GM12864 (cell line): ENCODE results near the gene TNFSF4.

Experiments used
- DNase-seq: peaks from one replicate; pipeline ENCODE4 v3.0.0-alpha.2; 2011; ENCODE audit warnings: low read depth
- H3K4me3 ChIP-seq: 2 replicates; pipeline ENCODE4 v1.5.1; 2011; ENCODE audit warnings: mild to moderate bottlenecking, low read depth, low read length, control low read depth
- TF ChIP-seq, protein P1 (sequence below): IDR thresholded peaks from 2 replicates; pipeline ENCODE4 v1.5.1; 2011; ENCODE audit warnings: low read depth, mild to moderate bottlenecking, moderate library complexity, low read length, control low read depth, inconsistent platforms; ENCODE audit errors: missing control alignments

The TNFSF4 gene

GRCh38 chr1:173224280-173224892 is 17.3 kb upstream of the TNFSF4 start:
- no peak overlapping the region for H3K4me3 ChIP-seq
- TF ChIP-seq, protein P1, sequence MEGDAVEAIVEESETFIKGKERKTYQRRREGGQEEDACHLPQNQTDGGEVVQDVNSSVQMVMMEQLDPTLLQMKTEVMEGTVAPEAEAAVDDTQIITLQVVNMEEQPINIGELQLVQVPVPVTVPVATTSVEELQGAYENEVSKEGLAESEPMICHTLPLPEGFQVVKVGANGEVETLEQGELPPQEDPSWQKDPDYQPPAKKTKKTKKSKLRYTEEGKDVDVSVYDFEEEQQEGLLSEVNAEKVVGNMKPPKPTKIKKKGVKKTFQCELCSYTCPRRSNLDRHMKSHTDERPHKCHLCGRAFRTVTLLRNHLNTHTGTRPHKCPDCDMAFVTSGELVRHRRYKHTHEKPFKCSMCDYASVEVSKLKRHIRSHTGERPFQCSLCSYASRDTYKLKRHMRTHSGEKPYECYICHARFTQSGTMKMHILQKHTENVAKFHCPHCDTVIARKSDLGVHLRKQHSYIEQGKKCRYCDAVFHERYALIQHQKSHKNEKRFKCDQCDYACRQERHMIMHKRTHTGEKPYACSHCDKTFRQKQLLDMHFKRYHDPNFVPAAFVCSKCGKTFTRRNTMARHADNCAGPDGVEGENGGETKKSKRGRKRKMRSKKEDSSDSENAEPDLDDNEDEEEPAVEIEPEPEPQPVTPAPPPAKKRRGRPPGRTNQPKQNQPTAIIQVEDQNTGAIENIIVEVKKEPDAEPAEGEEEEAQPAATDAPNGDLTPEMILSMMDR, result no peak
- DNase-seq, result no peak

DNA sequence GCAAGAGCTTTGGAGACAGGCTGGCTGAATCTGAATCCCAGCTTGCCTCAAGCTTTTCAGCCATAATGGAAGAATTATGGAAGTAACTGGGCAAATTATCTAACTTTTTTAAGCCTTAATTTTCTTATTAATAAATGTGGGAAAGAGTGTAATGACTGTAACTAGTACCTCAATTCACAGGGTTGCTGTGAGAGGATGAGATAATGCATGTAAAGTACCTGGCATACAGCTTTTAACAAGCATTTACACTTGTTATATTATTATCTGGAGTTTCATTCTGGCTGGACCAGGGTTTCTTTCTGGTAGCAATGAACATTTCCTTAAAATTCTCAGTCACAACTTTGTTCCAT is 15.9 kb upstream of the TNFSF4 start:
- no peak for DNase-seq
- H3K4me3 ChIP-seq, result no peak overlapping the region
- TF ChIP-seq, protein P1, result no peak

GRCh38 chr1:173222149-173223030 is 15.3 kb upstream of the TNFSF4 start:
- TF ChIP-seq, protein P1, result no peak
- no peak for DNase-seq
- no peak overlapping the region for H3K4me3 ChIP-seq

GRCh38 chr1:173220157-173220556 is 13.0 kb upstream of the TNFSF4 start:
- DNase-seq, result no peak
- TF ChIP-seq, protein P1, result no peak
- H3K4me3 ChIP-seq, result no peak overlapping the region

DNA sequence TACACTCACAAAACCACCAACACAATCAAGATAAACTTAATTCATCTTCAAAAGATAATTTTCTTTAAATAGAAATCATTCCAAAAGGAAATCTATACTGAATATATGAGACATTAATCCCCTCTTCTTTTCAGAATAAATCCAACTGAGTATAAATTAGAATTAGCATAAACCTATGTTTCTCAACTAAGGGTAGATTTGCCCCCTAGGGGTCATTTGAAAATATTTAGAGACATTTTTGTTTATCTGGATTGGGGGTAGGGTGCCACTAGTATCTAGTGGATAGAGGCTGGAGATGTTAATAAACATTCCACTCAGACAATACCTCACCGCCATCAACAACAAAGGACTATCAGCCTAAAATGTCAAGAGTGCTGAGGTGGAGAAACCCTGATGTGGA is 6.5 kb upstream of the TNFSF4 start:
- H3K4me3 ChIP-seq, result no peak overlapping the region
- TF ChIP-seq, protein P1, result no peak
- DNase-seq, result no peak

DNA sequence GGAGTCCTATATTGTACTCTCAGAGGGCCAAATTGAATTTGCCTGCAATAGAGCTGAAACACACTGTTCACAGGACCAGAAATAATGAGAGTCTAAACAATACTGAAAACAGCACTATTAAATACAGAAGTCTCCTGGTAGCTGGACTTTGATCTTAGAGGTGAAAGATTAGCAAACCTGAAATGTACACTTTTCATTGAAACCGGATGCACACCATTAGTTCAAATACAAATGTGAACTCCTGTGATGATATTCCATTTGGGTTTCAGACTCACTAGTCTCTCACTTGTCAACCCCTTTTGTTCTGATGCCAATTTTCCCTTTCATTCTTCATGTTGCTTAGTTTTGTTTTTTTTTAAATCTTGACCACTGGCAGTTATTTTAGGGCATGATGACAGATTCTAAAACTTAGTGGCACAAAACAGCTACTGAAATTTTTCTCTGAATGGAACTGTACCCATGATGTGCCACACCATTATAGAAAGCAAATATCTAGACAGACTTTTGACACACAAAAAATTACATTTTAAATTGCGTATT is 5.9 kb upstream of the TNFSF4 start:
- no peak overlapping the region for H3K4me3 ChIP-seq
- peak; percentile 35 for DNase-seq
- TF ChIP-seq, protein P1, result no peak
